ENCODE results near the gene ZNF850.

Gene ZNF850

DNA sequence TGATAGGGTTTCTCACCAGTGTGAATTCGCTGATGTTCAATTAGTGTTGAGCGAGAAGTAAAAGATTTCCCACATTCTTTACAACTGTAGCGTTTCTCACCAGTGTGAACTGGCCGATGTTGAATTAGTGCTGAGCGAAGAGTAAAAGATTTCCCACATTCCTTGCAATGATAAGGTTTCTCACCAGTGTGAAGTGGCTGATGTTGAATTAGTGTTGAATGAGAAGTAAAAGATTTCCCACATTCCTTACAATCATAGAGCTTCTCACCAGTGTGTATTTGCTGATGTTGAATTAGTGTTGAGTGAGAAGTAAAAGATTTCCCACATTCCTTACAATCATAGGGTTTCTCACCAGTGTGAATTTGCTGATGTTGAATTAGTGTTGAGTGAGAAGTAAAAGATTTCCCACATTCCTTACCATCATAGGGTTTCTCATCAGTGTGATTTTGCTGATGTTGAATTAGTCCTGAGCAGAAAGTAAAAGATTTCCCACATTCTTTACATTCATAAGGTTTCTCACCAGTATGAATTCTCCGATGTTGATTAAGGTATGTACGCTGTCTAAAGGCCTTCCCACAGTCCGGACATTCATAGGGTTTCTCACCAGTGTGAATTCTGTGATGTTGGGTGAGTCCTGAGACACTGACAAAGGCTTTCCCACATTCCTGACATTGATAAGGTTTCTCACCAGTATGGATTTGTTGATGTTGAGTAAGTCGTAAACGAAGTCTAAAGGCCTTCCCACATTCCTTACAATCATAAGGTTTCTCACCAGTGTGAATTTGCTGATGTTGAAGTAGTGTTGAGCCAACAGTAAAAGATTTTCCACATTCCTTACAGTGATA, 24.0 kb downstream of the ZNF850 start (continued):
- TF ChIP-seq, protein P1, sequence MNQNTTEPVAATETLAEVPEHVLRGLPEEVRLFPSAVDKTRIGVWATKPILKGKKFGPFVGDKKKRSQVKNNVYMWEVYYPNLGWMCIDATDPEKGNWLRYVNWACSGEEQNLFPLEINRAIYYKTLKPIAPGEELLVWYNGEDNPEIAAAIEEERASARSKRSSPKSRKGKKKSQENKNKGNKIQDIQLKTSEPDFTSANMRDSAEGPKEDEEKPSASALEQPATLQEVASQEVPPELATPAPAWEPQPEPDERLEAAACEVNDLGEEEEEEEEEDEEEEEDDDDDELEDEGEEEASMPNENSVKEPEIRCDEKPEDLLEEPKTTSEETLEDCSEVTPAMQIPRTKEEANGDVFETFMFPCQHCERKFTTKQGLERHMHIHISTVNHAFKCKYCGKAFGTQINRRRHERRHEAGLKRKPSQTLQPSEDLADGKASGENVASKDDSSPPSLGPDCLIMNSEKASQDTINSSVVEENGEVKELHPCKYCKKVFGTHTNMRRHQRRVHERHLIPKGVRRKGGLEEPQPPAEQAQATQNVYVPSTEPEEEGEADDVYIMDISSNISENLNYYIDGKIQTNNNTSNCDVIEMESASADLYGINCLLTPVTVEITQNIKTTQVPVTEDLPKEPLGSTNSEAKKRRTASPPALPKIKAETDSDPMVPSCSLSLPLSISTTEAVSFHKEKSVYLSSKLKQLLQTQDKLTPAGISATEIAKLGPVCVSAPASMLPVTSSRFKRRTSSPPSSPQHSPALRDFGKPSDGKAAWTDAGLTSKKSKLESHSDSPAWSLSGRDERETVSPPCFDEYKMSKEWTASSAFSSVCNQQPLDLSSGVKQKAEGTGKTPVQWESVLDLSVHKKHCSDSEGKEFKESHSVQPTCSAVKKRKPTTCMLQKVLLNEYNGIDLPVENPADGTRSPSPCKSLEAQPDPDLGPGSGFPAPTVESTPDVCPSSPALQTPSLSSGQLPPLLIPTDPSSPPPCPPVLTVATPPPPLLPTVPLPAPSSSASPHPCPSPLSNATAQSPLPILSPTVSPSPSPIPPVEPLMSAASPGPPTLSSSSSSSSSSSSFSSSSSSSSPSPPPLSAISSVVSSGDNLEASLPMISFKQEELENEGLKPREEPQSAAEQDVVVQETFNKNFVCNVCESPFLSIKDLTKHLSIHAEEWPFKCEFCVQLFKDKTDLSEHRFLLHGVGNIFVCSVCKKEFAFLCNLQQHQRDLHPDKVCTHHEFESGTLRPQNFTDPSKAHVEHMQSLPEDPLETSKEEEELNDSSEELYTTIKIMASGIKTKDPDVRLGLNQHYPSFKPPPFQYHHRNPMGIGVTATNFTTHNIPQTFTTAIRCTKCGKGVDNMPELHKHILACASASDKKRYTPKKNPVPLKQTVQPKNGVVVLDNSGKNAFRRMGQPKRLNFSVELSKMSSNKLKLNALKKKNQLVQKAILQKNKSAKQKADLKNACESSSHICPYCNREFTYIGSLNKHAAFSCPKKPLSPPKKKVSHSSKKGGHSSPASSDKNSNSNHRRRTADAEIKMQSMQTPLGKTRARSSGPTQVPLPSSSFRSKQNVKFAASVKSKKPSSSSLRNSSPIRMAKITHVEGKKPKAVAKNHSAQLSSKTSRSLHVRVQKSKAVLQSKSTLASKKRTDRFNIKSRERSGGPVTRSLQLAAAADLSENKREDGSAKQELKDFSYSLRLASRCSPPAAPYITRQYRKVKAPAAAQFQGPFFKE (tag by site-specific recombination; IDR thresholded peaks at IDR 0.05; ENCODE audit: borderline replicate concordance), result no peak
- TF ChIP-seq ZNF266 (tag by site-specific recombination; IDR thresholded peaks at IDR 0.05; ENCODE audit: low read depth), result no peak
- no peak for TF ChIP-seq YY2 (tag by site-specific recombination; IDR thresholded peaks at IDR 0.05)
- TF ChIP-seq, protein P2, sequence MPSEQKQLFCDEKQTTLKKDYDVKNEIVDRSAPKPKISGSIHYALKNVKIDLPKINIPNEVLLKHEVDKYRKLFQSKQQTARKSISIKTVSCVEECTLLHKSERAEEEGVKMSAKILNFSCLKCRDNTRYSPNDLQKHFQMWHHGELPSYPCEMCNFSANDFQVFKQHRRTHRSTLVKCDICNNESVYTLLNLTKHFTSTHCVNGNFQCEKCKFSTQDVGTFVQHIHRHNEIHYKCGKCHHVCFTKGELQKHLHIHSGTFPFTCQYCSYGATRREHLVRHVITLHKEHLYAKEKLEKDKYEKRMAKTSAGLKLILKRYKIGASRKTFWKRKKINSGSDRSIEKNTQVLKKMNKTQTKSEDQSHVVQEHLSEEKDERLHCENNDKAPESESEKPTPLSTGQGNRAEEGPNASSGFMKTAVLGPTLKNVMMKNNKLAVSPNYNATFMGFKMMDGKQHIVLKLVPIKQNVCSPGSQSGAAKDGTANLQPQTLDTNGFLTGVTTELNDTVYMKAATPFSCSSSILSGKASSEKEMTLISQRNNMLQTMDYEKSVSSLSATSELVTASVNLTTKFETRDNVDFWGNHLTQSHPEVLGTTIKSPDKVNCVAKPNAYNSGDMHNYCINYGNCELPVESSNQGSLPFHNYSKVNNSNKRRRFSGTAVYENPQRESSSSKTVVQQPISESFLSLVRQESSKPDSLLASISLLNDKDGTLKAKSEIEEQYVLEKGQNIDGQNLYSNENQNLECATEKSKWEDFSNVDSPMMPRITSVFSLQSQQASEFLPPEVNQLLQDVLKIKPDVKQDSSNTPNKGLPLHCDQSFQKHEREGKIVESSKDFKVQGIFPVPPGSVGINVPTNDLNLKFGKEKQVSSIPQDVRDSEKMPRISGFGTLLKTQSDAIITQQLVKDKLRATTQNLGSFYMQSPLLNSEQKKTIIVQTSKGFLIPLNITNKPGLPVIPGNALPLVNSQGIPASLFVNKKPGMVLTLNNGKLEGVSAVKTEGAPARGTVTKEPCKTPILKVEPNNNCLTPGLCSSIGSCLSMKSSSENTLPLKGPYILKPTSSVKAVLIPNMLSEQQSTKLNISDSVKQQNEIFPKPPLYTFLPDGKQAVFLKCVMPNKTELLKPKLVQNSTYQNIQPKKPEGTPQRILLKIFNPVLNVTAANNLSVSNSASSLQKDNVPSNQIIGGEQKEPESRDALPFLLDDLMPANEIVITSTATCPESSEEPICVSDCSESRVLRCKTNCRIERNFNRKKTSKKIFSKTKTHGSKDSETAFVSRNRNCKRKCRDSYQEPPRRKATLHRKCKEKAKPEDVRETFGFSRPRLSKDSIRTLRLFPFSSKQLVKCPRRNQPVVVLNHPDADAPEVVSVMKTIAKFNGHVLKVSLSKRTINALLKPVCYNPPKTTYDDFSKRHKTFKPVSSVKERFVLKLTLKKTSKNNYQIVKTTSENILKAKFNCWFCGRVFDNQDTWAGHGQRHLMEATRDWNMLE (tag by site-specific recombination; conservative IDR thresholded peaks at IDR 0.05; ENCODE audit: low read depth), result no peak
- no peak for TF ChIP-seq SP7 (tag by site-specific recombination; IDR thresholded peaks at IDR 0.05)
- TF ChIP-seq ZNF544 (tag by site-specific recombination; IDR thresholded peaks at IDR 0.05), result no peak
- TF ChIP-seq ZNF426 (tag by site-specific recombination; IDR thresholded peaks at IDR 0.05), result no peak
- TF ChIP-seq ZNF777 (tag by site-specific recombination; IDR thresholded peaks at IDR 0.05; ENCODE audit: borderline replicate concordance), result no peak
- TF ChIP-seq, protein P3, sequence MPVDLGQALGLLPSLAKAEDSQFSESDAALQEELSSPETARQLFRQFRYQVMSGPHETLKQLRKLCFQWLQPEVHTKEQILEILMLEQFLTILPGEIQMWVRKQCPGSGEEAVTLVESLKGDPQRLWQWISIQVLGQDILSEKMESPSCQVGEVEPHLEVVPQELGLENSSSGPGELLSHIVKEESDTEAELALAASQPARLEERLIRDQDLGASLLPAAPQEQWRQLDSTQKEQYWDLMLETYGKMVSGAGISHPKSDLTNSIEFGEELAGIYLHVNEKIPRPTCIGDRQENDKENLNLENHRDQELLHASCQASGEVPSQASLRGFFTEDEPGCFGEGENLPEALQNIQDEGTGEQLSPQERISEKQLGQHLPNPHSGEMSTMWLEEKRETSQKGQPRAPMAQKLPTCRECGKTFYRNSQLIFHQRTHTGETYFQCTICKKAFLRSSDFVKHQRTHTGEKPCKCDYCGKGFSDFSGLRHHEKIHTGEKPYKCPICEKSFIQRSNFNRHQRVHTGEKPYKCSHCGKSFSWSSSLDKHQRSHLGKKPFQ (tag by site-specific recombination; IDR thresholded peaks at IDR 0.05), result peak; percentile 94
- TF ChIP-seq, protein P4, sequence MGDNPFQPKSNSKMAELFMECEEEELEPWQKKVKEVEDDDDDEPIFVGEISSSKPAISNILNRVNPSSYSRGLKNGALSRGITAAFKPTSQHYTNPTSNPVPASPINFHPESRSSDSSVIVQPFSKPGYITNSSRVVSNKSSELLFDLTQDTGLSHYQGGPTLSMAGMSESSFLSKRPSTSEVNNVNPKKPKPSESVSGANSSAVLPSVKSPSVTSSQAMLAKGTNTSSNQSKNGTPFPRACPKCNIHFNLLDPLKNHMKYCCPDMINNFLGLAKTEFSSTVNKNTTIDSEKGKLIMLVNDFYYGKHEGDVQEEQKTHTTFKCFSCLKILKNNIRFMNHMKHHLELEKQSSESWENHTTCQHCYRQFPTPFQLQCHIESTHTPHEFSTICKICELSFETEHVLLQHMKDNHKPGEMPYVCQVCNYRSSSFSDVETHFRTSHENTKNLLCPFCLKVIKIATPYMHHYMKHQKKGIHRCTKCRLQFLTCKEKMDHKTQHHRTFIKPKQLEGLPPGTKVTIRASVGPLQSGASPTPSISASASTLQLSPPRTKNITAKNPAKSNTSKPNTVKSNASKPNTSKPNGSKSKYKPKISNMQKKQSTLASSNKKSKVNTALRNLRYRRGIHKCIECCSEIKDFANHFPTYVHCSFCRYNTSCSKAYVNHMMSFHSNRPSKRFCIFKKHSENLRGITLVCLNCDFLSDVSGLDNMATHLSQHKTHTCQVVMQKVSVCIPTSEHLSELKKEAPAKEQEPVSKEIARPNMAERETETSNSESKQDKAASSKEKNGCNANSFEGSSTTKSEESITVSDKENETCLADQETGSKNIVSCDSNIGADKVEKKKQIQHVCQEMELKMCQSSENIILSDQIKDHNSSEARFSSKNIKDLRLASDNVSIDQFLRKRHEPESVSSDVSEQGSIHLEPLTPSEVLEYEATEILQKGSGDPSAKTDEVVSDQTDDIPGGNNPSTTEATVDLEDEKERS (tag by site-specific recombination; IDR thresholded peaks at IDR 0.05), result no peak

Data from HEK293 (cell line).